Stimulated activated CD8-positive, alpha-beta memory T cell treated with anti-CD3 and anti-CD28 coated beads, Interleukin-7, amount 100 ng/mL, for 4 hours (primary cell): ENCODE results near the gene ATRX.
"Not testable (repeated sequence)": the region's sequence is repeated elsewhere in the genome, so short reads cannot be mapped to it uniquely, and the experiment has no call there.

ENCODE experiments used
- DNase-seq, 2 donors: peaks; one replicate each; pipeline ENCODE4 v3.0.0-alpha.2; 2020; ENCODE audit warnings: low read depth in 2 of 2

ATRX gene

DNA sequence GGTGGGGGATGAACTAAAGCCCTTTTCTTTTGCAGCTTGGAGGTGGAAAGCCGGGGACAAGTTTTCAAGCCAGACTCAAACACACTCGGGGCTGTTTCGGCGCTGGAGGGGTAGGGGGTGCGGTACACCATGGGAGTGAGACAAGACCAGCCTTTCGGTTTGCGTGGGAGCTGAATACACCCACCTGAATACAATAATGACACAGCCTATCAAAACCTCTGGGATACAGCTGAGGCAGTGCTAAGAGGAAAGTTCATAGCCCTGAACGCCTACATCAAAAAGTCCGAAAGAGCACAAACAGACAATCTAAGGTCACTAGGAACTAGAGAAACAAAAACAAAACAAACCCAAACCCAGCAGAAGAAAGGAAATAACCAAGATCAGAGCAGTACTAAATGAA is 163.3 kb downstream of the ATRX start:
- DNase-seq: no peak

GRCh38 chrX:77622233-77622632 is 163.8 kb downstream of the ATRX start:
- DNase-seq: no peak

DNA sequence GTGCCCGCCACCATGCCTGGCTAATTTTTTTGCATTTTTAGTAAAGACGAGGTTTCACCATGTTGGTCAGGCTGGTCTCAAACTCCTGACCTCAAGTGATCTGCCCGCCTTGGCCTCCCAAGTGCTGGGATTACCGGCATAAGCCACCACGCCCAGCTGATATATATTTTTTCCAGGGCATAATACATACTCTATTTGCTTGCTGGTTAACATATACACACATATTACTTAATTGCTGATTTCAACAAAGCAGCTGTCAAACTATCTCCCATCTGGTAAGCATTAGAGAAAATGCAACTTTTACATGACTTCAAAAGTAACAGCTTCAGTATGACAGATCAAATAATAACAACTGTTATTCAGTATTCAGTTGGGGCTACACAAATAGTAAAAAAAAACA is 164.6 kb downstream of the ATRX start:
- not testable (repeated sequence) for DNase-seq

DNA sequence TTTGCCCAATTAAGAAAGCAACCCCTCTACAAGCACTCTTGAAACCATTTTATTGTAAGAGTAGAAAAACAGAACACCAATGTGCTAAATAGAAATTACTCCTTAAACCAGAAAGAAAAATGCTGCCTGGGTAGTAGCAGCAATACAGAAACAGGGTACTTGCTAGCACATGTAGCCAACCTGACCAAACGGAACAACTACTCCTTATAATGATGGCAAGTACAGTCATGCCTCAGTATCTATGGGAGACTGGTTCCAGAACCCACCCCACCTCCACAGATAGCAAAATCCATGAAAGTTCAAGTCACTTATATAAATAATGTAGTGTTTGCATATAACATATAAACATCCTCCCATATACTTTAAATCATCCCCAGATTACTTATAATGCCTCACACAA is 168.8 kb downstream of the ATRX start:
- DNase-seq: no peak

DNA sequence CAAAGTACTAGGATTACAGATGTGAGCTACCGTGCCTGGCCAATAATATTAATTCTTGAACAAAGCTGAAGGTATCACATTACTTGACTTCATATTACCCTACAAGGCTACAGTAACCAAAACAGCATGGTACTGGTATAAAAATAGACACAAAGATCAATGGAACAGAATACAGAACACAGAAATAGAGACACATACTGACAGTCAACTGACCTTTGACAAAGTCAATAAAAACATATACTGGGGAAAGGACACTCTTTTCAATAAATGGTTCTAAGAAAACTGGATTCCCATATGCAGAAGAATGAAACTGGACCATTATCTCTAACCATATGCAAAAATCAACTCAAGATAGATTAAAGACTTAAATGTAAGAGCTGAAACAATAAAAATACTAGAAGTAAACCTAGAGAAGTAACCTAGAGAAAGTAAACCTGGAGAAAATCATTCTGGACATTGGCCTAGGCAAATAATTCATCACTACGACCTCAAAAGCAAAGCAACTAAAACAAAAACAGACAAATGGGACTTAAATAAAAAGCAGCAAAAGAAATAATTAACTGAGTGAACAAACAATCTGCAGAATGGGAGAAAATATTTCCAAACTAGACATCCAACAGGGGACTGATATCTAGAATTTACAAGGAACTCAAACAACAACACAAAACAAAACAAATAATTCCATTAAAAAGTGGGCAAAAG is 182.2 kb downstream of the ATRX start:
- DNase-seq: no peak

DNA sequence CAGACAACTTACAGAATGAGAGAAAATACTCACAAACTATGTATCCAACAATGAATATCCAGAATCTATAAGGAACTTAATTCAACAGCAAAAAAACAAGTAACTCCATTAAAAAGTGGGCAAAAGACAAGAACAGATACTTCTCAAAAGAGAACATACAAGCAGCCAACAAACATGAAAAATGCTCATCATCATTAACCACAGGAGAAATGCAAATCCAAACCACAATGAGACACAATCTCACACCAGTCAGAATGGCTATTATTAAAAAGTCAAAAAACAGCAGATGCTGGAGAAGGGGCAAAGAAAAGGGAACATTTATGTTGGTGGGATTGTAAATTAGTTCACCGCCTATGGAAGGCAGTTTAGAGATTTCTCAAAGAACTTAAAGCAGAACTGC is 188.5 kb downstream of the ATRX start:
- DNase-seq: no peak

GRCh38 chrX:77597090-77597489 is 188.9 kb downstream of the ATRX start:
- no peak for DNase-seq

GRCh38 chrX:77595848-77596247 is 190.2 kb downstream of the ATRX start:
- no peak for DNase-seq

- no peak for DNase-seq
Observed at GRCh38 chrX:77572322-77572721, 213.7 kb downstream of the ATRX start.

DNA sequence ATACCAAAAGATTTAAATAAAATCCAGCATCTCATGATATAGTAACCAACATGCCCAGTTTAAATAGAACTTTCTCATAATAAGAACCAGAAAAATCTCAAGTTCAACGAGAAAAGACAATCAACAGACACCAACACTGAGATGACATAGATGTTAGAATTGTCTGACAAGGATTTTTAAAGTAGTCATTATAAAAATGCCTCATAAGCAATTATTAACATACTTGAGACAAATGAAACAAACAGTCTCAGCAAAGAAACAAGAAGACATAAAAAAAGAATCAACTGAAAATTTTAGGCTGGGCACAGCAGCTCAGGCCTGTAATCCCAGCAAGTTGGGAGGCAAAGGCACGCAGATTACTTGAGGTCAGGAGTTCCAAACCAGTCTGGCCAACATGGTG is 220.7 kb downstream of the ATRX start:
- no peak for DNase-seq

DNA sequence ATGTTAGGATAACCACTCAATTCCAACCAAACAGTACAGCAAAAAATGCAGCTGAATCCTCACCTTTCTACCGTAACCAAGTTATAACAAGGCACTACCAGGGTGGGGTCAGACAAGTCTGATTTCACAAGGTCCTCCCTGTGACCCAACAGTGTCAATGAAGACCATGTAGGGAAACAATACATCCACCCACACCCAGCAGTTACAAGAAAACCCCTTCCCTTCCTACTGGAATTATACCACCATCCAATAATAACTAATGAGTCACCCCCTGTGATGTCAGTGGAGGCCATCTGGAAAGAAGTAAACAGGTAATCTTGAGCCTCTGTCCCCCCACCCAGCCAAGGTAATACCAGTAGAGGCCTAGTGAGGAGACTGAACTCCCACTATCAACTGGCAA is 221.2 kb downstream of the ATRX start:
- no peak for DNase-seq

- no peak for DNase-seq
Observed at GRCh38 chrX:77561372-77561771, 224.6 kb downstream of the ATRX start.

- DNase-seq: no peak
Observed at GRCh38 chrX:77556276-77556675, 229.7 kb downstream of the ATRX start.

- DNase-seq: no peak
Observed at GRCh38 chrX:77548751-77549150, 237.3 kb downstream of the ATRX start.

DNA sequence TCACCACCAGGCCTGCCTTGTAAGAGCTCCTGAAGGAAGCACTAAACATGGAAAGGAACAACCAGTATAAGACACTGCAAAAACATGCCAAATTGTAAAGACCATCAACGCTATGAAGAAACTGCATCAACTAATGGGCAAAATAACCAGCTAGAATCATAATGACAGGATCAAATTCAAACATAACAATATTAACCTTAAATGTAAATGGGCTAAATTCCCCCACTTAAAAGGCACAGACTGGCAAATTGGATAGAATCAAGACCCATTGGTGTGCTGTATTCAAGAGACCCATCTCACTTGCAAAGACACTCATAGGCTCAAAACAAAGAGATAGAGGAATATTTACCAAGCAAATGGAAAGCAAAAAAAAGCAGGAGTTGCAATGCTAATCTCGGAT is 246.2 kb downstream of the ATRX start:
- DNase-seq: not testable (repeated sequence)

- not testable (repeated sequence) for DNase-seq
Observed at GRCh38 chrX:77531261-77531660, 254.8 kb downstream of the ATRX start.

GRCh38 chrX:77528034-77528433 is 258.0 kb downstream of the ATRX start:
- DNase-seq: no peak

GRCh38 chrX:77527233-77528001 is 258.6 kb downstream of the ATRX start:
- DNase-seq: no peak

- DNase-seq: no peak
Observed at GRCh38 chrX:77519765-77520164, 266.3 kb downstream of the ATRX start.

- DNase-seq: no peak
Observed at GRCh38 chrX:77514177-77514576, 271.8 kb downstream of the ATRX start.

DNA sequence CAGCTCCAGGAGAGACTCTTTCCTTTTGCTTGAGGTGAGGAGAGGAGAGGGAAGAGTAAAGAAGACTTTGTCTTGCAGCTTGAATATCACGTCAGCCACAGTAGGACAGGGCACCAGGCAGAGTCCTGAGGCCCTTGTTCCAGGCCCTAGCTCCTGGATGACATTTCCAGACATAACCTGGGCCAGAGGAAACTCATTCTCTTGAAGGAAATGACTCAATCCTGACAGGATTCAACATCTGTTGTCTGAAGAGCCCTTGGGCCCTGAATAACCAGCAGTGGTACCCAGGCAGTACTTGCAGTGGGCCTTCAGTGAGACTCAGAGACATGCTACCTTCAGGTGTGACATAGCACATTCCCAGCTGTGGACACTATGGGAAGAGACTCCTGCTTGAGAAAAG is 276.0 kb downstream of the ATRX start:
- no peak for DNase-seq

- no peak for DNase-seq
Observed at GRCh38 chrX:77505227-77505626, 280.8 kb downstream of the ATRX start.

- DNase-seq: no peak
Observed at GRCh38 chrX:77502951-77503525, 283.0 kb downstream of the ATRX start.
